Muscle of back (tissue), 11 donors: ENCODE measurements around the gene SNX20. TPM values are rescaled to one million over a fixed set of nuclear protein-coding genes. Genes with fewer than 3 reads are reported as not detected.
A peak's percentile ranks its signal among the peaks of the same experiment; 100 is the strongest.

ENCODE experiments used
- DNase-seq, 3 donors: peaks; one replicate each; pipeline versions ENCODE4 v3.0.0 to v3.0.0-alpha.2; 2013
- polyA plus RNA-seq, 10 donors: library from polyadenylated mRNA; unstranded; fragments of 120-200 nt; gene quantifications; one replicate each; pipeline ENCODE4 v1.2.1, GENCODE V29; 2013; ENCODE audit not compliant: insufficient read length in 10 of 10

SNX20 gene
- polyA plus RNA-seq, 10 donors: 0.88 to 2.9 (median 1.1) TPM

DNA sequence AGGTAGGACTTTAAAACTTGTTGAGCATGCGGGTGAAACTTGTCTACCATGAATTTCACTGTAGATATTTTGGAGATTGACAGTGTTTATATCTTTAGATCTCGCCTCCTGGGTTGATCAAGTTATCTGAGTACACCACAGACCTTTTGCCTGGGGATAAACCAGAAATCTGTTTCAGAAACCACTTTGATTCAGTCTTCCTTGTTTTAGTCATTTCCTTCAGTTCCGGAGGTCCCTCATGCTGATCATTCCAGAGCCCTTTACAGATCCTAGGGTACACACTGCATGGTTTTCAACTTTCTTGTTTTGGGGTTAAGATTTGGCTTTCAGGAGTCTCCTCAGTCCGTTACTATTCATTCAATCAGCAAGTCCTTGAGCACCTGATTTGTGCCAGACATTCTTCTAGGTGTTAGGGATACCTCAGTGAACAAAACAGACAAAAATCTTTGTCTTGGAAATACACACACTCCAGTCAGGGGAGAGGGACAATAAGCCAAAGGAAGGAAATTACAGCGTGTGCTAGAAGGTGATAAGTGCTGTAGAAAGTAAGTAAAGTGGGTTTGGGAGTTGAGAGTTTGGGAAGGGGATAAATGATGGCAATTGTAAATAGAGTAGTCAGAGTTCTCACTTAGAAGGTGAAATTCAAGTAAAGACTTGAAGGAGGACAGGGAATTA, 24.5 kb upstream of the SNX20 start:
- DNase-seq: no peak

DNA sequence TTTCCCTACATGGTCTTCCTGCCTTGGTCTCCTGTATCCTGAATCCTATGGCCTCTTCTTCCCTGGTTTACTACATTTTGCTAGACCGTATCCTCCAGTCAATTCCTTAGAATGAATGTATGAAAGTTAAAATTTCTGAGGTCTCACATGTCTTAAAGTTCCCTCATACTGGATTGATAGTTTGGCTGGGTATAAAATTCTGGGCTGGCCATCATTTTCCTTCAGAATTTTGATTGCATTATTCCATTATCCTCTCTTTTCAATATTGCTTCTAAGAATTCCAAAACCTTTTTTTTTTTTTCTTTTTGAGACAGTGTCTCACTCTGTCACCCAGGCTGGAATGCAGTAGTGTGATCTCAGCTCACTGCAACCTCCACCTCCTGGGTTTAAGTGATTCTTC, 23.1 kb upstream of the SNX20 start:
- no peak for DNase-seq

DNA sequence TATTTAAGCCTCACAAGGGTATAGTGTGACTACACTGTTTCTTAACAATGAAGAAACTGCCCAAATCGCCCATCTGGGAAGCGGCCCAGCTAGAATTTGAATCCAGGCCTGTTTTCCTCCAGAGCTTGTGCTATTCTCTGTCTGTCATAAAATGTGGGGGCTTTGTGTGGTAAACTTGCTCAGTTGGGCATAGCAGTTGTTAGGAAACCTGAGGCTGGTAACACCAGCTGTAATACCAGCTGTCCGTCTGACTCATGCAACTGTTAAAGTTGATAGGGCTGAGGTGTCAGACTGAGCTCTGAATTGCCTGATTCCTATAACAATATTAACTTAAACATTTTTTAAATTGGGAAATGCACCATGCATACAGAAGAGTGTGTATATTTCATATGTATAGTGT, 21.6 kb upstream of the SNX20 start:
- peak in 1 of 3 donors; percentile 45 for DNase-seq

DNA sequence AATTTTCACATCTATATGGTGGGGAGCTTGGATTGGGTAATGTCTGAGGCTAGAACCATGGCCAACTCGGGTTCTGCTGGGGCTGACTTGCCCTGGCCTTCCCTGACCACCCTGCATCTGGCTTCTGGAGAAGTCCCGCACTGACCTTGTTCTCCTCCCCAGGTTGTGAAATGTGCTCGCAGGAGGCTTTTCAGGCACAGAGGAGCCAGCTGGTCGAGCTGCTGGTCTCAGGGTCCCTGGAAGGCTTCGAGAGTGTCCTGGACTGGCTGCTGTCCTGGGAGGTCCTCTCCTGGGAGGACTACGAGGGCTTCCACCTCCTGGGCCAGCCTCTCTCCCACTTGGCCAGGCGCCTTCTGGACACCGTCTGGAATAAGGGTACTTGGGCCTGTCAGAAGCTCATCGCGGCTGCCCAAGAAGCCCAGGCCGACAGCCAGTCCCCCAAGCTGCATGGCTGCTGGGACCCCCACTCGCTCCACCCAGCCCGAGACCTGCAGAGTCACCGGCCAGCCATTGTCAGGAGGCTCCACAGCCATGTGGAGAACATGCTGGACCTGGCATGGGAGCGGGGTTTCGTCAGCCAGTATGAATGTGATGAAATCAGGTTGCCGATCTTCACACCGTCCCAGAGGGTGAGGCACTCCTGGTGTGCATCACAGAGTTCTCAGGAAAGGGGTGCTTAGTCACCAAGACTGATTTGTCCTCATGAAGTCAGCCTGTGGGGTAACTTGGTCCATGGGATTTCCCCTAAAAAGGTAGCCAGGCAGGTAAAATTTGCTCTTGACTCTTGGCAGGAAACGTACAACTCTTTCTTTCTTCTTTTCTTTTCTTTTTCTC, 18.4 kb upstream of the SNX20 start:
- DNase-seq: no peak

DNA sequence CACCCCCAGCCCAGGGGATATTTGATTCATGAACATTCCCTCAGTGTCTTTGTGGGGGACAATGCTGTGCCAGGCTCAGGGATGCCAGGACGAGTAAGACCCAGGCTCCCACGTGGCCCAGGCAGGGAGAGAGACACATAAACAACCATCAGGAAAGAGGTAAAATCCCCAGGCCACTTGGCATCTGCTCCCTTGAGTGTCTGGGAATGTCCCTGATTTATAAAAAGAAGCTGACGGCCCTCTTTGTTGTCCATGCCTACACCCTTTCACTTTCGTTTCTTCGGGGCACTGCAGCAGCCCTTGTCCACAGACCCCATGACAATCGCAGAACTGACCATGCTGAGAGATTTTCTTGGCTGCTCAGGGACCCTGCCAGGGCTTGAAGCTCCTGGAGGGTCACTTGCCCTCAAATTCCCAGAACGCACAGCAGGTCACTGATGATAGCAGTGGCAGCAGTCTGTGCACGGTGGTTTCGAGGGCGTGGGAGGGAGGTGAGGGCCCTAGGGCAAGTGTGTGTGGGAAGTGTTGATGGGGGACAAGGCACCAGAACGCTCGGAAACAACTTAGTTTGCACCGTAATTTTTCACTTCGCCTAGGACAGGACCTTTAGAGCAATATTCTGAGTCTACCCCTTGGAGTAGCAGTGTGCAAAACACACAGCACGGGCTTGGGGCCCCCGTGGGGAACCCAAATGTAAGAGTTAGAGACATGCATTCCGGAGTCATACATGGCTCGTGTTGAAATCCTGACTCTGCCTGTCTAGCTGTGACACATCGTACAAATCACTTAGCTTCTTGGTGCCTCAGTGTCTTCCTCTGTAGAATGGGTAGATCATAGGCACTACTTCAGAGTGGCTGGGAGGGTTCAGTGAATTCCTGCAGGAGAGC, 17.0 kb upstream of the SNX20 start:
- DNase-seq: no peak

DNA sequence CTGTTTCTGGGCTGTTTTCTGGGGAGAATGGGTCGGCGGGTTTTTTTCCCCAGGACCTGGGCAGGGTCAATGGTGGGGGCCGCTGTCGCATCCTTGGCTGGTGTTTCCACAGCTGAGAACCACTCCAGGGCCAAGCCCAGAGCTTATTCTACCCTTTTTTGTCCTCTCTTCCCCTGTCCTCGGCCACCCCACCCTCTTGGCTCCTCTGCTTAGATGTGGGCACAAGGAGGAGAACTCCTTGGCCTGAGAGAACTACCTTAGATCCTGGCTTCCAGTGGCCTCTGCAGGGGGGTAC, 16.3 kb upstream of the SNX20 start:
- DNase-seq: no peak

DNA sequence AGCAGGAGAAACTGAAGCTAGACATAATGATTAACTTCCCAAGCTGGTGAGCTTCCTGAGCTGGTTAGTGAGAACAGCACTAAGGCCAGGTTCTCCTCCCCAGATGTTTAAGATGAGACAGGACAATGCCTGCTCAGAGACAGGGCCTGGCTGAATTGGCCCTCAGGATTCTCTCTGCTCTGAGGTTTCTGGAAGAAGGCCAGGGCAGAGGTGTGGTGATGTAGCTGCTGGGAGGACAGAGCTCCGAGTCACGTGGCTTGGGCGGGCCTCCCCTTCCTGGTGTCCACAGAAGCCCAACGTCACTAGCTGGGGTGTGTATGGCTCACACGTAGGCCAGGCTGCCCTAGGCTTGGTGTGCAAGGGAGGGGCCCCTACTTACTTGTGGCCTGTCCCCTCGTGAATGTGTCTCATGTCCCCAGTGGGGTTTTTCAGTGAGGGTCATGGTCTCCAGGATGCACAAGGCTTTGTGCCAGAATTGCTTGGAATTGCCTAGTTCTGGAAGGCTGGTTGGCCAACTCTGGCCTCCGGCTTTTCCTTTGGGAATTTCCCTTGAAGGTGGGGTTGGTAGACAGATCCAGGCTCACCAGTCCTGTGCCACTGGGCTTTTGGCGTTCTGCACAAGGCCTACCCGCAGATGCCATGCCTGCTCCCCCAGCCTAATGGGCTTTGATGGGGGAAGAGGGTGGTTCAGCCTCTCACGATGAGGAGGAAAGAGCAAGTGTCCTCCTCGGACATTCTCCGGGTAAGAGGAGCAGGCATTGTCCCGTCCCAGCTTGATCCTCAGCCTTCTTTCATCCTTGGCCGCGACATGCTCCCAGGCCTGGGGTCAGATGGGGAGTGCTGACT, 15.7 kb upstream of the SNX20 start:
- peak in 2 of 3 donors; percentile 21 to 61 for DNase-seq

DNA sequence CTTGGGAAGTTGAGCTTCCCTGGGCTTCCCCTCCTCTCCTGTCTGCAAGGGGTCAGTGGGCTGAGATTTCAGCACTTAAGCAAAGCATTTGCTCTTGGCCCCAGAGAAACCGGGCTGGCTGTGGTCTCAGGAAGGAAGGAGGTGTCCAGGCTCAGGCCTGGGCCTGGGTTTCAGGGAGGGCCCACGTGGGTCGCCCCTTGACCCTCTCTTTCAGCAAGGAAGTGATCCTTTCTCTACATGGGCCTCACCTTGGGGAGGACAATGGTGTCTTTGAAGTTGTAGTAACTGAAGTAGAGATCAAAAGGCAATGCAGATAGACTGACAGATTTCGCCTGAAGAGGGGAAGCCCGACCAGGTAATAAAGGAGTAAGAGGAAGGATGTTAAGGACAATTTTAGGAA, 15.0 kb upstream of the SNX20 start:
- no peak for DNase-seq

DNA sequence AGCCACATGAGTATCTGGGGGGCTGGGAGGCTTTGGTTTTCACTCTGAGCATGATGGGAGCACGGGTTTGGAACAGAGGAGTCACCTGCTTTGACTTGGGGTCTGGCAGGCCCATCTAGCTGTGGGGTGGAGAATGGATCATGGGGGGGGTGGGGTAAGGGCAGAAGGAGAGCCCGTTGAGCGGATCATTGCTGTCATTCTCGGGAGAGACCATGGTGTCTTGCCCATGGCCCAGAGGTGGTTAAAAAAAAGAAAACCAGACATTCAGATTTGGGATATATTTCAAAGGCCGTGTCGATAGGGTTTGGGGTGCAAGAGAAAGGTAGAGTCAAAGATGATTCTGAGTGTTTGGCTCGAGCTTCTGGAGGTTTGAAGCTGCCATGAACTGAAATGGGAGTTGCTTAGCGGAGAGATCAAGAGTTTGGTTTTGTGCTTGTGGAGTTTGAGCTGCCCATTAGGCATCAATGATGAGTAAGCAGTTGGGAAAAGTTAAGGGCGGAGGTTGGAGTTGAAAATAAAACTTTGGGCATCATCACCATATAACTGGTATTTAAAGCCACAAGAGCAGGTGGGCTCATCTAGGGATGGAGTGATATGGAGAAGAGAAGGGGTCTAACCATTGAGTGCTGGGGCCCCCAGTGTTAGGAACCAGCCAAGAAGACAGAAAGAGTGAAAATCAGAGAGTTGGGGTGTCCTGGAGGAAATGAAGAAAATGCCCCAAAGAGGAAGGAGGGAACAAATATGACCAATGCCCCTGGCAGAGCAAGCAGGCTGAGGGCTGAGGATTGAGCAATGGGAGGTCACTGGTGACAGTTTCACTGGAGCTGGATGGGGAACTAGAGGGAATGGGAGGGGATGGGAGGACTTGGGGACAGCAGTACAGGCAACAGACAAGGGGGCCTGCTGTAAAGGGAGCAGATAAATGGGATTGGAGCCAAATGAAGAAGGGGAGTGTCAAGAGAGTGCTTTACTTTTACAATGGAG, 14.2 kb upstream of the SNX20 start:
- DNase-seq: no peak

DNA sequence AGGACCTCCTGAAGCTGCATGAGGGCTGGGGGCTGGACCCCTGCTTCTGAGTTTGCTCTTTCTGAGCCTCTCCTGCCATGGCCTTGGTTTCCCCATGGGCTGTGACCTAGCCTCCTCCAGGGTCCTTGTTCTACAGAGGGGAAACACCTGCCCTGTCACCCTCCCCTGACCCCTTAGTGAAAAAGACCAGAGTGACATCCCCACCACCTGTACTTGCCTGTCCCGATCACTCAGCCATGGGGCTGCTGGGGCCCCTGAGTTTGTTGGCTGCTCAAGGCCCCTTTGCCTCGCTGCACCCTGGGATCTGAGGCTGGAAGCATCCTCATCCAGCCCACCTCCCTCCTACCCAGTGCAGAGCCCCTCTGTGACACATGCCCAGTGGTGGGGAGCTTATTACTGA, 13.1 kb upstream of the SNX20 start:
- DNase-seq: no peak

DNA sequence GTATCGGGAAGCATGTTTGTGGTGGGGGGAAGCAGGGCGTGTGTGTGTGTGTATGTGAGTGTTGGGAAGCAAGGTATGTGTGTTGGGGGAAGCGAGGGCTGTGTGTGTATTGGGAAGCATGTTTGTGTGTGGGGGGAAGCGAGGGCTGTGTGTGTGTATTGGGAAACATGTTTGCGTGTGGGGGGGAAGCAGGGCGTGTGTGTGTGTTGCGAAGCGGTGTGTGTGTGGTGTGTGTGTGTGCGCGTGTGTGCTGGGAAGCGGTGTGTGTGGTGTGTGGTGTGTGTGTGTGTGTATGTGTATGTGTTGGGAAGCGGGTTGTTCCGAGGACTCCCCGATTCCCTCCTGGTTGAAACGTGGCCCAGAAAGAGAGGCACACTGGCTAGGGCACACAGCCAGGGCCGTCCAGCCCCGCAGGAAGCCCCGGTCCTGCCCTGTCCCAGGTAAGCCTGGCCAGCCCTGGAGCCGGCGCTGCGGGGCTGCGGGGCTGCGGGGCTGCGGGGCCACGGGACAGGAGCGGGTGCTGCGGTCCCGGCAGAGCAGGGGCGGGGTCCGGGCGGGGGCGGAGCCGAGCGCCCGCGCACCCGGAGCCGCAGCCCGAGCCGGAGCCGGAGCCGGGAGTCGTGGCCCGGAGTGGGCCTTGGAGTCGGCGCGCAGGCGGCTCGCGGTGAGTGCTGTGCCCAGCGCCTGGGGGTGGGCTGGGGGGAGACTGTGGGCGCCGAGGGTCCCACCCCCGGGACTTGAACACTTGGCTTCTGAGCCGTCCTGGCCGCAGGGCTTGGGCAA, 12.1 kb upstream of the SNX20 start, which contains the start of gene NOD2:
Gene NOD2 (plus strand): TSS at position 608 of the 783 bp plus-strand sequence. CDS start 5,890 bp downstream, outside the sequence.
- DNase-seq: peak in 1 of 3 donors; percentile 49

DNA sequence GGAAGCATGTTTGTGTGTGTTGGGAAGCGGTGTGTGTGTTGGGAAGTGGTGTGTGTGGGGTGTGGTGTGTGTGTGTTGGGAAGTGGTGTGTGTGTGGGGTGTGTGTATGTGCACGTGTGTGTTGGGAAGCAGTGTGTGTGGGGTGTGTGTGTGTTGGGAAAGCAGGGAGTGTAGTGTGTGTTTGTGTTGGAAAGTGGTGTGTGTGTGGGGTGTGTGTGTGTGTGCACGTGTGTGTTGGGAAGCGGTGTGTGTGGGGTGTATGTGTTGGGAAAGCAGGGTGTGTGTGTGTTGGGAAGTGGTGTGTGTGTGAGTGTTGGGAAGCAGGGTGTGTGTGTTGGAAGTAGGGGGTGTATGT, 11.5 kb upstream of the SNX20 start:
- DNase-seq: no peak

DNA sequence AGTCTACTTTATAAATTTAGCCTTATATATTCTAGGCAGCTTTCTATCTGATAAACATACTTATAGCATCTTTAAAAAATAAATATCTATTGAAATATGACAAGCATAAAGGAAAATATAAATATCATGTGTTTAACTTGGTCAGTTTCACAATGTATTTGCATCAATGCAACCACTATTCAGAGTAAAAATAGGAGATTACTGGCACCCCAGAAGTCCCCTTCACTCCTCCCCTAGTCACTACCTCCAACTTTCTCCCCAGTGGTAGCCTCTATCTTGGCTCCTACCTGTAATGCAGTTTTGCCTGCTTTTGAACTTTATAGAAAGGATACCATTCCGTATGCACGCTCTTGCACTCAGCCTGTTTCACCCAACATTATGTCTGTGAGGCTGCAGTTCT, 9.1 kb upstream of the SNX20 start:
- DNase-seq: no peak

DNA sequence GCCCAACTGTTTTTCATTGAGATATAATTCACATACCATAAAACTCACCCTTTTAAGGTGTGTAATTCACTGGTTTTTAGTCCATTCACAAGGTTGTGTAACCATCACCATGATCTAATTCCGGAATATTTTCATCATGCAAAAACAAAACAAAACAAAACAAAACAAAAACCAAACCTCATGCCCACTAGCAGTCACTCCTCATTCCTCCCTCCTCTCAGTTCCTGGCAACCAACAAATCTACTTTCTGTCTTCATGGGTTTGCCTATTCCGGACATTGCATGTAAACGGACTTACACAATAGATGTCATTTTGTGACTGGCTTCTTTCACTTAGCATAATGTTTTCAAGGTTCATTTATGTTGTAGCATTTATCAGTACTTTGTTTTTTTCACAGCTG, 7.8 kb upstream of the SNX20 start:
- DNase-seq: no peak

DNA sequence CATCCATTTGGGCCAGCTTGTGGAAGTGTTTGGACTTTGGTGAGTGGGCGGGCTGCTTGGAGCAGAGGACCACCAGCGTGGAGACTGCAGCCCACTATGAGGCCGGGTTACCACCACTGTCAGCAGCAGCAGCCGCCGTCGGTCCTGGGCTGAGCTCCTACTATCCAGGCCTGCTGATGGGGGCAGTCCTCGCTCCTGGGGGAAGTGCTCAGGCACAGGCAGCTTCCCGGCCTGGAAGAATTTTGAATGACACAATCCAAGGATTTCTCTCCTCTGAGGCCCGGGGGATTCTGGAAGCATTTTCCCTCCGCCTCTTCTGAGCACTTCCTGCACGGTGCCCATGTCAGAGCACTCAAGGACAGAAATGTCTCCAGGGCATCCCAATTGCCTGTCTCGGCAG, 7.0 kb upstream of the SNX20 start:
- DNase-seq: peak in 1 of 3 donors; percentile 28

DNA sequence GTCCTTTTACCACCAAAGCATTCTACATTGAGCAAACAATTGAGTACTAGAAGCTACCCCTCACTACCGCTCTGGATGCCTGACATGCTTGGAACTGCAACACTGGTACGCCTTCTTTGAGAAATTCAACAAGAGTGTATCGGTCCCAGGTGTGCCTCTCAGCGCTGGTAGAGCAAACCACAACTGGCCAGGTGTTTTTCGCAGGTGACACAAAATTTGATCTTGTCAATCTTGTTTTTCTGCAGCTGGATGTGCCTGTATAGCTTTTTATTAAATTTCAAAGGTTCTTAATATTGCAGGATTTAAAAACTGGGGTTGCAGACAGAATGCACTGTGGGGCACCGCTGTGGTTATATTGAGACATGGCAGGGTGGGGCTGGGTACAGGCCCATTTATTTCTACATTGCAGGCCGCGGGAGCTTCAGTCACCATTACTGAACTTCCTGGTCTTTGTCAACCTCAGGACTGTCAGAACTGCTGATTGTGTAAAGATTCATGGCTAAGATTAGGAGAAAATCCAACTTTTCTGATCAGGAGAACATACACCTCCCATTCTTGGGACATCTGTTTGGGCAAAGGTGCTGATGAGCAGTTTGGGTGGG, 4.5 kb upstream of the SNX20 start:
- no peak for DNase-seq

DNA sequence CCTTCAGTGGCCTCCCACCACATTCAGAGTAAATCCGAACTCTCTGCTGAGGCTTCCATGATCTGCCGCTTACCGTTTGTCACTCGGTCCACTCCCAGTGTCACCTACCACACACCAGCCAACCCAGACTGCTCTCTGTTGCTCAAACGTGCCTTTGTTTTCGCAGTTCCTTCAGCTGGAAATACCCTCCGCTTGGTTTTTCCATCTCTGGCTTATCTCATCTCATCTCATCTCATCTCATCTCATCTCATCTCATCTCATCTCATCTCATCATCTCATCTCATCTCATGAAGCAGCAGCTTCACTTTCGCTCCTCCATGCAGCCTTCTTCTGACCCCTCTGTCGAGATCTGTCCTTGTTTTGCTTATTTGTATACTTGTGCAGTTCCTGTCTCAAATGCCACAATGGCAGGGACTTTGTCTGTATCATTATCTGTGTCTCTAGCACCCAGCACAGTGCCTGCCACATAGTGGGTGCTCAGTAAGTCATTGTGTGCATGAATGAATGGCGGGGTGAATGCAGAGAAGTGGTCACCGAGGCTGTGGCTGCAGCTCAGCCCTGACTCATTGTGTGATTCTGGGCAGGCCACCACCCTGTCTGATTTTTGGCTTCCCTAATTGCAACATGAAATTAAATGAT, 3.8 kb upstream of the SNX20 start:
- no peak for DNase-seq

DNA sequence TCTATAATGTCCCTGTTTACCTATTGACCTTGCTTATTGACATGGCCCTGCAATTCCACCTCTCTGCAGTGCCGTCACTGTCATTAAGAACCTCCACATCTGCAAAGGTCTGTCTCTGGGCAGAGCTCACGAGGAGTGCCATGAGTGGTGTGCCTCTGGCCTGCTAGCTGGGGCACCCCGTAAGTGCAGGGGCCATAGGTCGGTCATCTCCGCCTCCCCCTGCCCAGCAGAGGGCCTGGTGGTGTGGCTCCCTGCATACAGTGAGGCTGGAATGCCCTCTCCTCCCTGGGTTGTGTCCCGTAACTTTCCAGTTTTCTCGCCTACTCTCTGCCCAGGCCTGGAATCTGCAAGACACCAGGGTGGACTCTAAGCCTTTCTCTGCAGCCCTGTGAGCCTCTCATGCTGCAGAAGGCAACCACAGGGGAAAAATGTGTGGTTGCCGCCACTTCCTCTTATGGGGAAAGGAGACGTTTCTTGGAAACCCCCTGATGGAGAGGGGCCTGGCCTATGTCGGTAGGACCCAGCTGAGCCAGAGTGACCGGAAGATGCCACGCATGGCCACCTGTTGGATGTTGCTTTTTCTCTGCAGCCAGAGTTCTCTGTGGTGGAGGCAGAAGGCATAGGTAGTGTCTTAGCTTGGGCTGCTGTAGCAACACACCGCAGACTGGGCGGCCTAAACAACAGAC, 2.7 kb upstream of the SNX20 start:
- peak in 1 of 3 donors; percentile 37 for DNase-seq
